NCI-H748 (cell line): ENCODE data around the gene ALDH4A1.
A peak's percentile ranks its signal among the peaks of the same experiment; 100 is the strongest.

Source experiments
- DNase-seq: peaks from one replicate; lab custom pipeline; 2025; ENCODE audit not compliant: unreplicated experiment; lab: John Stamatoyannopoulos, UW

The ALDH4A1 gene

DNA sequence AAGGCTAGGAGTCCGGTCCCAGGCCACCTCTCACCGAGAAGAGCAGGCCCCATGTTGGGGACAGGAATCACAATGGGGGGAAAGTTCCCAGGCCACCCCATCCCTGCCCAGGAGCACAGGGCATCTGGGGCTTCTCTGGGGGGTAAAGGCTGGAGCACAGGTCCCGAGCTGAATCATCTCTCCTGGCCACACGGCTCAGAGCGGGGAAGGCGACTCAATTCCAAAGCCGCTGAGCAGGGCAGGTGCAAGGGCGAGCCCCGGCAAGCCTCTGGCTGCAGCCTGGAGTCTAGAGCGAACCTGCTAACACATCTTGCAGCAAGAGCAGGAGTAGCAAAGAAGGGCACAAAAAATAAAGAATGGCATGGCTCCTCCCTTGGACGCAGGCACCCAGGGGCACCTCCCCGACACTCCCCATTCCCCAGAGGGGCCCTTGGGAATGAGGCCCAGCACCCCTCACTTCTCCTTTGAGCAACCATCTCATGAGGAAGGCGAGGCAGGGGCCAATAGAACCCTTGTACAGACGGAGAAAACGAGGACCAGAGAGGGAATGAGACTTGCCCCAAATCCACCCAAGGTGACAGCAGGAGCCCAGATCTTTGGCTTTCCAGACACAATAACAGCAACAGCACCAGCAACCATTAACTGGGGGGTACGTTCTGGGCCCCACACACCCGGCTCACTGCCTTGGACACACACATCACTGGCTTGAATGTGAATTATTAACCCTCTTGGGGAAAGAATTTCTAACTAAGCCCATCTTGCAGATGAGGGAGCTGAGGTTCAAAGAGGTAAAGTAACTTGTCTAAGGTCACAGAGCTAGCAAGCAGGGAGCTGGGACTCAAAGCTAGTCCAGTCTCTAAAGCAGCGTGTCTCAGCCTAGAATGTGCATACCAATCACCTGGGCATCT lies 20.7 kb upstream of the ALDH4A1 start:
- DNase-seq, result no peak

DNA sequence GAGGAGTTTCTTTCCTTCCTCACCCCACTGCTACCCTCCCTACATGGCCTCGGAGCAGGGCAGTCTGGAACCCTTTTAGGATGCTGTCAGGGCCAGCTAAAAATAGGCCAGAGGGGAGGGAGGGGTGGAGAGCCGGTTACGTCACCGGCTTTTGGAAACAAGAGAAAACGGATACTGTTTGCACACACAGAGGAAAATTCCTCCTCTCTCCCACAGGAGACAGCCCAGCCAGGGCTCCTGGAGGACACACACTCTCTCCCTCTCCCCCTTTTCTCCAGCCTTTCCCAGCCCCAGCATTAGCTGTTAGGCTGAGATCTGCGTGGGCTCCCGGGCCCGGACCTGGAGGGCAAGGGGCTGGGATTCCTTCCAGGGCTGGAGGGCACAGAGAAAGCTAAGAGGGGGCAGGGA lies 20.0 kb upstream of the ALDH4A1 start:
- DNase-seq, result no peak

DNA sequence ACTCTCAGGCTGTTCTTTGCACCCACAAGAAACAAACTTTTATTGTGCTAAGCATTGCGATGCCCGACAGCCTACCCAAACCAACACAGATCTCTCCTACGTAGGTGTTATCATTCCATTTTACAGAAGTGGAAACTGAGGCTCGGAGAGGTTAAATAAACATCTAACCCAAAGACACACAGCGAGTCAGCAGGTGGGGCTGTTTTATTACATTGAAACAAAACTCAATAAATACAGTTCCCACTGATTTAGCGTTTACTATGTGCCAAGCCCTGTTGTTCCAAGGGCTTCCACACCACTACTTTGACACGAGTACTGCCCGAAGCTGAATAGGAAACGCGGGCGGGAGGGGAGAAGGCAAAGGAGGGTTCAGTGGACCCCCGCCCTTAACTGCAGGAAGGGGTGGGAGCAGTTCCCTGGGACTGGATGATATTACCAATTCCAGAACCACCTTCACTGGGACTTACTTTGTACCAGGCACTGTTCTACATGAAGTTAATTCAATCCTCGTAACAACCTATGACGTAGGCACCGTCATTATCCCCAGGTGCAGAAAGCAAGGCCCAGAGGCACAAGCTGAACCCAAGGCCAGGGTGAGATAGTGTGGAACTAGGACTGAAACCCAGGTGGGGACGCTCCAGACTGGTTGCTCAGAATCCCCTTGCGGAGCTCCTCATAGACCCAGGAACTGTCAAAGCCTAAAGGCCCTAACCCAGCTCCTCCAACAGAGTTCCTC lies 19.3 kb upstream of the ALDH4A1 start:
- no peak for DNase-seq

DNA sequence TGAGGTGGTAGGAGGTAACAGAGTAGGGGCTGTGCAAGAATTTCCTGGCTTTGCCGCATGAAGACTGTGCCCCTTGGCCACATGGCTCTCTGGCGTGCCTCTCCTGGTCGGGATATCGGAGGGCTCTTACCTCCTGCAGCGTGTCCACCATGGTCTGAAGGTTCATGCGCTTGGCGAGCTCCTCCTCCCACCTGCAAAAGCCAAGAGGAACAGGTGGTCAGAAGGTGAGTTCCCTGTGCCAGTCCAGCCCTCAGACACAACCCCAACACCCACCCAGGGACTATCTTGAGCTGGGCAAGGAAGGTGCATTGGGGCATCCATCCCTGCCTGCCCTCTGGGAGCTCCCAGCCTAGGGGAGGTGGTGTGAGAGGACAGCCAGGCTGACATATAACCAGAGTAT lies 18.6 kb upstream of the ALDH4A1 start:
- DNase-seq, result no peak

DNA sequence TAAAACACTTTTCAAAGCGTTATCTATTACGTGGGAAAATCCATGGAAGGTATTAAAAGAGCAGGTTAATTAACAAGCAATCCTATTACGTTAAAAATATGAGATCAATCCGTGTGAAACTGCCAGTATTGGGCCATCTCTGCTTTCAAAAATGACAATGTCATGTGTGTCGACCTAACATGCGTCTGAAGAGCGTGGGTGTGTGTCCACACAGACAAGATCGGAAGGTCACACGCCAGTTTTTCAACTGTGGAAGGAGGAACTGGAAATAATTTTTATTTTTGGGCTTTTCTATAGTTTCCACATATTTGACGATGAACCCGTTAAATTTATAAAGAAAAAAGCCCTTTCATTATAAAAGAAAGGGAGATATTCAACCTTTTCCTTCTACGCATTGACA lies 17.6 kb upstream of the ALDH4A1 start:
- DNase-seq, result no peak

DNA sequence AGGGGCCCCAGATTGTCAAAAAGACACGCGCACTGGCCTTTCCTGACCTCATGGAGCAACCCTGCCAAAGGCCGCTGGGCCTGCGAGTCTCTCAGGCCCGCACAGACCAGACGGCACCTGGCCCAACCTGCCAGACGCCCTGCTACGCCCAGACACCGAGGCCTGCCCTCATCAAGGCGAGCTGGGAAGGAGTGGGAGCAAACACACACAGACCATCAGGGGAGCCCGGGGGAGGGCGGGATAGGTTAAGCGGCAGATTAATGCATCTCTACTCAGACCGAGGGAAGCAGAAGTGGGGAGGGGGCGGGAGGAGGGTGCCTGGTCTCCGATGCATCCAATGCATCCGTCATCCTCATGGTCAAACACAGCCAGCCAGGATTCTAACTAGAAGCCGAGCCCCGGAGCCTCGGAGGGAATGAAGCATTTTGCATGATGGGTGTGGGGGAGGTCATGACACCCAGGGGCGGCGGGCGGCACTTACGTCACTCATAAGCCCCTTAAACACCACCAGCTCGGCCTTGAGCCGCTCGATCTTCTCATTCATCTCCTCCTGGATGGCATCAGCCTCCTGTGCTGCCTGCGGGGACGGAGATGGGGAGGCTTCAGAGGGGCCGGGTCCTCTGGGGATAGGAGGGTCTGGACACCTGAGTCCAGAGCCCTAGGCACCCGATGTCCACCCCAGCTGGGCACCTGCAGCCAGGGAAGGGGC lies 17.0 kb upstream of the ALDH4A1 start:
- no peak for DNase-seq

DNA sequence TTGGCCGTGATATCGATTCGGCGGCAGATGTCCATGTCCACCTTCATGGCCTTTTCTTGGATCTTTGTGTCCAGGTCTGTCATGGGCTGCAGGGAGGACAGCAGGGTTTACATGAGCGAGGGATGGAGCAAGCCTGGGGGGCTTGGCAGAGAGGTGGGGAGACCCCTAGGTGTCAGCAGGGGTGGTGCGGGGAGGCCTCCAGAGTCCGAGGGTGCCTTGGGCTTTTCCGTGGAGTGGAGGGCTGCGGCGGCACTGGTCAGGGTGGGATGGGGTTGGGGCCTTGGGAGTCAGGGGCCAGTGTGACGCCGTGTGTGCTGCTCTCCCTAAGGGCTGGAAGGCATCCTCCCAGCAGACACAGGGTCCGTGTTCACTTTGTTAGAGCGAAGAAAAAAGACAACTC lies 16.1 kb upstream of the ALDH4A1 start:
- no peak for DNase-seq

DNA sequence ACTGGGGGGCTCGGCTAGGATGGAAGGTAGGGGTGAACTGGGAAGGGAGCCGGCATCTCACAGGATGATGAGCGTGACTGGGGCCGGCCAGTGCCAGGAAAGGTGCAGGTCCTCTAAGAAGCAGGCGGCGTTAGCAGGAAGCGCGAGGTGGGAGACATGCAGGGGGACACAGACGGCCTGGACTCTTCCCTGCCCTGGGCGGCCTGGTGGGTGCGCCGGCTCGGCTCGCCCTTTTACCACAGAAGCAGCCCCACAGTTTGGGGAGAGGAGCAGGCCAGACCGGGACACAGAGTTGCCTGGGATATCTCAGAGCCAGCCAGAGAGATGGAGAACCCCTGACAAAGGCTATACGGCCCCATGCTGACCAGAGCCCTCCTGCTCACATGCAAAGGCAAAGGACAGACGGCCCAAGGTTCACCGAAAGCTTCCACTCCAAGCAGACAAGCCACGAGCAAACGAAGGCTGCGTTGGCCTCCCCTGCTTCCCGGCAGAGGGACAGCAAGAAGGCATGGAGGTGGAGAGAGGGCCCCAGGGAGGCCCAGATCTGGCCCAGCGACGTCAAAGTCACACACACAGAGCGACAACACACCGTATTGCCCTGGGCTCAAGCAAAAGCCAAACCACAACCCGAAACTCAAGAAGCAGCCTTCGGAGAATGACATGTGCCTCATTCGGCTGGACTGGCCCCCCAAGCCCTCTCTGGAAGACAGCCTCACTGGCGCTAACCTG lies 14.9 kb upstream of the ALDH4A1 start:
- no peak for DNase-seq

DNA sequence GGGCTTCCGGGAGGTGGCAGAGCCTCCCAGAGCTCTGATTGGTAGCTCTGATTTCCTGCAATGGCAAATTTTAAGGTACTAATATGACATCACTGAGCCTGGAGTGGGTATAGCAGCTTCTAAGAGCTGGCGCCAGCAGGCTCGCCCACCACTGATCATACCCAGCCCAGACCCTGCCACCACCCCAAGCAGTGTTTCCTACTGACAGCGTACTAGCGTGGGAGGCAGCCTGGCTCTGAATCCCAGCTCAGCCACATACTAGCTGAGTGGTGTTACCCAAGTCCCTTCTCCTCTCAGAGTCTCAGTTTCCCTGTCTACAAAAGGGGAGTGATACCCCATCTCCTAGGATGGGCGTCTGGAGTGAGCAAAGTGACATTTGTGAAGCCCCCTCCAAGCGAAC lies 13.0 kb upstream of the ALDH4A1 start:
- DNase-seq, result no peak

DNA sequence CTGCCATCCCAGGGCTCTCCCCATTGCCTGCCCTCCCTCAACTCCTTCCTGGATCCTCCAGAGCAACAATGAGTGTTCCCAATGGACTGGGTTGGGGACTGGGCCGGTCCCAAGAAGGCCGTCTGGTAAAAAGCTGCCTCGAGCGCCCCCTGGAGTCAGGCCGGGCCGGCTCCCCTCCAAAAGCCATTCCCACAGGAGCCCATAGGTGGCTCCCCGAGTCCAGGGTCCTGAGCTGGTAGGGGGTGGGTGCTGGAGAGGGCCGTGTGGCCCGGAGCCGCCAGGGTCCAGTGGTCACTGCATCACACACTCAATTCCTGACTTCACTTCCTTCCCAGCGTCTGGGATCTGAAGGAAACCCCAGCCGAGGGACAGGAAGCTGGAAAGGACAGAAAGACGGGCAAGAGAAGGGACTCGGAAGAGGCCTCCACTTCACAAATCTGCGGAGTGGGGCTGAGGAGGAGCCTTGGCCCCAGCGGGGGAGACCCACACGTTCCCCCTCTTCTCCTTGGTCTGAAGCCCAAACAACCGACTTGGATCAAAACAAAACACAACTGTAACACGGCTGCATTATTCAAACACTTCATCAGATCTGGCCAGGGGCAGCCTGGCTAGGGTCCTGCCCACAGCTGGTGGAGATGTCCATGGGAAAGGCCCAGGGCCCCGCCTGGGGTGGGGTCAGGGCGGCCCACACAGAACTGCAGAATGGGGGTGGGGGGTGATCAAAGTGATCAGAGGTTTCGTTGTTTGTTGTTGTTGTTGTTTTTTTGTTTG lies 10.9 kb upstream of the ALDH4A1 start:
- peak; percentile 31 for DNase-seq

DNA sequence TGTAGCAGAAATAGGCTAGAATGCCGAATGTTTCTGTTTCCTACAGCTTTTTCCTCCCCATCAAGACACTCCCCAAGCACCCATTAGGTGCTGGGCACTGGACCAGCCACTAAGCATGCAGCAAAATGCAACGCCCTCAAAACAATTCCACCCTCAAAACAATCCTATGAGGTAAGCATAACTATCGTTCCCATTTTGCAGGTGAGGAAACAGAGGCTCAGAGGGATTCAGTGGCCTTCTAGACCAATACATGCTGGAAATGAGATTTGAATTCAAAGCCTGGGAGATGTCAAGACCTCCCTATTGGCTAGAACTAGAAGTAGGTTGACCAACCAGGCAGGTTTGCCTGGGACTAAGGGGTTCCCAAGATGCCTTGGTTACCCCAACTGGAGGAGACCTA lies 10.2 kb upstream of the ALDH4A1 start:
- DNase-seq, result no peak

DNA sequence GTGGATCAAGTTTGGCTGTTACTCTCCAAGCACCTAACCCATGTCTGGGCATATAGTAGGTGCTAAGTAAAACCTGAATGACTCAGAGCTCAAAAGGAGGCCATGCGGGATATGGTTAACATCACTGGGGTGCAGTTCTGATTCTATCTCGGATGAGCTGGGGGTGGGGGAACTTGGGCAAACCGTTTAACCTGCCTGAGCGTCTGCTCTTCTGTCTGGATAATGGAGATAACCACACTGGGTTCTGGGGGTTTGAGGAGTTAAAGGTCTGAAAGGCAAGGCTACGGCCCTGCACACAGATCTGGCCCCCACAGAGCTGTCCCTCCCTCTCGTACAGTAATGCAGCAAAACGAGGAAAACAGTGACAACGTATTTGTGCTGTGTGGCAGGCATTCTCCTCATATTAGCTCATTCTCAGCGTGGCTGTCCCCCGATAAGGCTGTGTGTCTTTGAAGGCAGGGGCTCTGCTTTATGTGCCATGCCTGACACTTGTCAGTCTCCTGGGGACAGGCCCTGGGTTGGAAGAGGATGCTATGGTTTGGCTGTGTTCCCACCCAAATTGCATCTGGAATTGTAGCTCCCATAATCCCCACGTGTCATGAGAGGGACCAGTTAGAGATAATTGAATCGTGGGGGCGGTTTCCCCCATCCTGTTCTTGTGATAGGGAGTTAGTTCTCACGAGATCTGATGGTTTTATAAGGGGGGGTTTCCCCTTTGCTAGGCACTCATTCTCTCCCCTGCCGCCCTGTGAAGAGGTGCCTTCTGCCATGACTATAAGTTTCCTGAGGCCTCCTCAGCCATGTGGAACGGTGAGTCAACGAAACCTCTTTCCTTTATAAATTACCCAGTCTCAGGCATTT lies 6.8 kb upstream of the ALDH4A1 start:
- no peak for DNase-seq

DNA sequence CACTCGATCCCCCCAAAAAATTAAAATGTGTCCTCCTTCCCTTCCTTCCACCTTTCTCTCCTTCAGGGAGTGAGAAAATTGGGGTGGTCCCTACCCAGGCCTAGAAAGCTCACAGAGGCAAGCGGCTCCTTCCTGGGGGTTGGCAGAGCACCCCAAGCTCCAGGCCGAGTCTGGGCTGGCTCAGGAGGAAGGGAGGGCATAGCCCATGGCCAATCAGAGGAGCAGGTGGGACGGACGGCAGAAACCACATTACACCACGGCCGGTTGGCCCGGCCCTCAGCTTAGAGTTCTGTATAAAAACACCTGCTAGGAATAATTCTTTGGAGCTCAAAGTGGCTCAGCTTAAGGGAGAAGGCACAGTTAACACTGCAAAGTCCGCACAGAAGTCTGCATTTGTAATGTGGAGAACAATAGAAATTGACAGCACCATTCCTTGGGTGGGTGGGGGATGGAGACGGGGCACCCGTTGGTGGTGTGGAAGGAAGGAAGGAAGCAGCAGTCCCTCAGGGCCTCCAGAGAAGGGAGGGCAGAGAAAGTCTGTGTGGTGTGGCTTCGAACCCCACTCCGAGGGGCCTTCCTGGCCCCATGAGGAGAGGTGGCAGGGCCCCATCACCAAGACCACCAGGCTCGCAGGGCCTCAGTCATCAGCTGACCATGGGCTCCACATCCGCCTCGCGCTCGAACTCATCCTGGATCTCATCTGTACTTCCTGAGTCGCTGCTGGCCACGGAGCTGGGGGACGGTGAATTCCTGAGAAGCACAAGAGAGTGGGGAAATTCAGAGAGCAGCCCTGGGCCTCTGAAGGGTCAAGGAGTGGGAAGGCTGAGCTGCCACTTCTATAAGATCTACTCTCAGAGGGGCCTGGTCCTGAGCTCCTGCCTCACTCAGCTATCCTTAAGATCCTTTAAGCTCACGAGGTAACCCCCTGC lies 5.8 kb upstream of the ALDH4A1 start:
- DNase-seq, result no peak

DNA sequence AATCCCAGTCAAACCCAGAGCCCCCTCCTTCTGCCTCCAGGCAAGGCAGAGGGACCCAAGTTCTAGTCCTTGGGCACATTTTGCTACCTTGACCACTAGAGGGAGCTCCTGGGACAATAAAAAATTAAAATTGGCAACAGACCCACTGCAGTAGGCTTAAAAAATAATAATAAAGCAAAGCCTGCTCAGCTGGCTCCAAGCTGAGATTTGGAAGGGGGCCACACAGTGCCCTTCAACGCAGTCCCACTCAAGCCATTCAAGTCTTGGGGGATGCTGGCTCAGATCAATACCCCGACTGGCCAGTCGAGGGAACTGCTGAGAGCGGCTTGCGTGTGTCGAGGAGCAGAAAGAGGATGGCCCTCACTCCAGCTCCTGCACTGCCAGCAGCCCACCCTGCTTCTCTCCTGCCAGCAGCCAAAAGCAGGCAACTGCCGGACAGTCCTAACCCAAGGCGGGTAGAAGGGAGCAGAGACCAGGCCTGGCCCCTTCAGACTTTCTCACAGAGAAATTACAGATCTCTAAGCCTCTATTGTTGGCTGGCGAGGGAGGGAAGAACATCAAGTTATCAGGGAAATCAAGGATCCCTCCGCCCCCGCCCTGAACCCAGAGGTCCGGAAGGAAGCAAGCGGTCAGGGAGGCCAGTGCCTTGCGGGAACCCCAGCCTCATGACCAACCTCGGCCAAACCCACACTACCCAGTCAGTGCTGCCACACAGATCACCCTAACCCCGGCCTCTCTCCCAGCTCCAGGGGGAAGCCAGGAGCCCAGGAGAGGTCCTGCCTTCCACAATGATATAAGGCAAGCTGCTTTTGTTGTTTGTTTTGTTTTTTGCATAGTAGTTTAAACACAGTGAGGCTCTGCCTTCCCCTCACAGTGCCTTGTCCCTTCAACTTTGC lies 4.9 kb upstream of the ALDH4A1 start:
- peak; percentile 40 for DNase-seq

DNA sequence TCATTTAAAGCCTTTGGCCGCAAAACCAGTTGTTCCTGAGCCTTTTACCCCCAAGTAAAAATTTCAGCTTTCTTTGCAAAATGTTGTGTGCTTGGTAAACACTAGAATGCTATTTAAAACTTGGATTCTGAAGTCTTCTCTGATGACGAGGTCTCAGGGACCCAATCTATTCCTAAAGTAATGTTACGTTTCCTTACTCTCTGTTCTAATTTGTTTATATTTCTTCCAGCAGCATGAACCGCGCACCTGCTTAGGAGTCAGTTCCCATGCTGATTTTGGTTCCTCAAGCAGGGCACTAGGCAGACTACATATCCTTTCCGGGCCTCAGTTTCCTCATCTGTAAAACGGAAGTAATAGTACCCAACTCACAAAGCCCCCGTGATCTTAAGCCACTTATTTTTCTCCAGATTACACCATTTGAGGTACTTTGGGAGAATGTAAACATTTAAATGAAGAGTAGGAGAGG lies 969 bp upstream of the ALDH4A1 start:
- DNase-seq, result no peak

DNA sequence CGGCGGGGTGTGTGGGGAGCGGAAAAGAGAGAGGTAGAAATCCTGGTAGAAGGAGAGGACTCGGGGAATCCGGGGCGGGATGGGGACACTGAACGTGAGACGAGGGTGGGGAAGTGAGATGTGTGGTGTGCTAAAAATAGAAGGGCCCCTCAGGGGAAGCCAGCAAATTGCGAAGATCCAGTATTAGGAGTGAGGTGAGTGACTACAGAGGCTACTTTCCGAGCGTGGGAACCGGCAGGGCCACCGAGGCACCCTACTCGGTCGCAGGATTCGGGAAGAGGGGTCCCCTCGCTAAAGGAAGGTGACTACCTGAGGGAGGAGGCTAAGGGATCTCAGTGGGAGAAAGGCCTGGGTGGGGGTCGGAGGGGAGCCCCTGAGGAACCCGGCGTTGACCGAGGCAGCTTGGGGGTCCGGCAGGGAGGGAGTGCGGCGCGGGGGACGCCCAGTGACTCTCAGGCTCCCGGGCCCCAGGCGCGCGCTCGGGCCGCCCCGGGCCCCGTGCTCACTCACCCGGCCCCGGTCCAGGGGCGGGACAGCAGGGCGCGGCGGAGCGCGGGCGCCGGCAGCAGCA lies 318 bp downstream of the ALDH4A1 start:
- DNase-seq, result peak; percentile 15
